Calu3 (cell line): ENCODE results near the gene PLXNA2. TPM values are rescaled to one million over a fixed set of nuclear protein-coding genes. Genes with fewer than 3 reads are reported as not detected.

ENCODE experiments used
- BruUV-seq: library from RNA; stranded (reverse); fragments of 400-500 nt; replicated peaks from 2 replicates; lab custom pipeline; 2021; lab: Mats Ljungman, UMichigan
- CTCF ChIA-PET: fragments of 300-600 bp; sonication (Branson Sonifier 250); formaldehyde crosslinking; loops from one replicate; lab custom pipeline; 2022; ENCODE audit warnings: antibody characterized with exemption; lab: Charles Lee
- DNase-seq: peaks from one replicate; pipeline ENCODE4 v3.0.0; 2022
- H3K27ac Mint-ChIP-seq: one replicate; pipeline ENCODE4 v1.8.0; 2022; ENCODE audit warnings: mixed read lengths; ENCODE audit not compliant: unreplicated experiment
- H3K27me3 Mint-ChIP-seq: one replicate; pipeline ENCODE4 v1.8.0; 2022; ENCODE audit warnings: mixed read lengths; ENCODE audit not compliant: unreplicated experiment
- H3K36me3 Mint-ChIP-seq: one replicate; pipeline ENCODE4 v1.8.0; 2022; ENCODE audit warnings: mild to moderate bottlenecking, moderate library complexity, mixed read lengths; ENCODE audit not compliant: insufficient read depth, unreplicated experiment
- H3K4me1 Mint-ChIP-seq: one replicate; pipeline ENCODE4 v1.8.0; 2022; ENCODE audit warnings: mild to moderate bottlenecking, low read depth, mixed read lengths; ENCODE audit not compliant: unreplicated experiment
- H3K4me3 Mint-ChIP-seq: one replicate; pipeline ENCODE4 v1.8.0; 2022; ENCODE audit warnings: mild to moderate bottlenecking, low read depth, moderate library complexity, mixed read lengths; ENCODE audit not compliant: unreplicated experiment
- H3K9me3 Mint-ChIP-seq: one replicate; pipeline ENCODE4 v1.8.0; 2022; ENCODE audit warnings: low read depth, mixed read lengths; ENCODE audit not compliant: unreplicated experiment
- CTCF ChIP-seq: fragments of 200-600 bp; IDR thresholded peaks from one replicate; pipeline ENCODE4 v1.8.0; 2022; ENCODE audit warnings: antibody characterized with exemption; ENCODE audit not compliant: unreplicated experiment
- intact Hi-C: fragments of 100-400 bp; cut with micrococcal nuclease; formaldehyde crosslinking; loops from one replicate; pipeline ENCODE4 v1.10.0; 2022; ENCODE audit not compliant: unreplicated experiment
- total RNA-seq: library from RNA; stranded (reverse); gene quantifications from 2 replicates; pipeline ENCODE4 v1.2.3, GENCODE V29; 2022

Gene PLXNA2
- total RNA-seq, 1 experiment from 2014 or later = 16.2 TPM

DNA sequence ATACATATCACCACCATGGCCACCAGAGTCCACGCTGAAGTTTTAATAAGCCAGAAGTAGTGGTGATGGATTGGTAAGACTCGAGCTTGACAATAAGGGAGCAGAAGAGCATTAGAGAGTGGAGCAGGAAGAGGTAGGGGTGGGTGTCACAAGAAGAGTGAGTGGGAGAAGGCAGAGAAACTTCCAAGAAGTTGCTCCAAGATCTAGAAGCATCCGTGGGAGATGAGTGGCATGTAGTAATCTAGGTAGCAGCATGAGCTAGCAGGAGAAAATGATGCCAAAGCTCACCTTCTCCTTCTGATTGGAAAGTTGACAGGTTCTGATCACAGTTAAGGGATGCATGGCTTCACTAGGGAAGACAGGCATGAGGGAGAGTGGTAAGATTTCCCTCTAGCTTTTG lies 49.2 kb downstream of the PLXNA2 start:
- Mint-ChIP-seq H3K4me1 (no peaks in the 10 kb centered on the region), H3K27me3 (no peaks in the 10 kb centered on the region), H3K27ac (no peak overlapping the region), H3K36me3 (no peaks in the 10 kb centered on the region), H3K9me3 (no peaks in the 10 kb centered on the region), H3K4me3 (no peak overlapping the region)
- no peak for DNase-seq
- intact Hi-C loops = no loop called here
- no peak for TF ChIP-seq CTCF
- CTCF ChIA-PET = interaction anchor here (0.6 to 1.6 kb wide), 4 partner anchors 8 to 179 kb away, joined by 3 to 5 read pairs (median 4); no protein-coding TSS in a partner anchor
- no TSS peak for BruUV-seq

GRCh38 chr1:208192995-208193394 lies 51.2 kb downstream of the PLXNA2 start:
- Mint-ChIP-seq H3K4me3 (no peak overlapping the region), H3K4me1 (peaks cover 9% of the 10 kb centered on the region), H3K9me3 (no peaks in the 10 kb centered on the region), H3K27me3 (no peaks in the 10 kb centered on the region), H3K27ac (no peak overlapping the region), H3K36me3 (no peaks in the 10 kb centered on the region)
- CTCF ChIA-PET = no interaction called here
- no peak for TF ChIP-seq CTCF
- intact Hi-C loops = no loop called here
- no TSS peak for BruUV-seq
- DNase-seq = no peak

- no peak overlapping the region for H3K27ac Mint-ChIP-seq
- H3K36me3 Mint-ChIP-seq = no peaks in the 10 kb centered on the region
- H3K27me3 Mint-ChIP-seq = no peaks in the 10 kb centered on the region
- H3K4me3 Mint-ChIP-seq = no peak overlapping the region
- DNase-seq = no peak
- CTCF ChIA-PET = interaction anchor here (1.0 to 1.8 kb wide), 3 partner anchors 54 to 169 kb away, joined by 3 to 4 read pairs (median 3); no protein-coding TSS in a partner anchor
- intact Hi-C loops = no loop called here
- no peak for TF ChIP-seq CTCF
- no peaks in the 10 kb centered on the region for H3K9me3 Mint-ChIP-seq
- peaks cover 9% of the 10 kb centered on the region for H3K4me1 Mint-ChIP-seq
- BruUV-seq = no TSS peak
Measured at GRCh38 chr1:208190784-208191183, 53.4 kb downstream of the PLXNA2 start.

- BruUV-seq = no TSS peak
- H3K4me1 Mint-ChIP-seq = peaks cover 15% of the 10 kb centered on the region
- no peak for TF ChIP-seq CTCF
- H3K27ac Mint-ChIP-seq = no peak overlapping the region
- no peak overlapping the region for H3K4me3 Mint-ChIP-seq
- CTCF ChIA-PET = interaction anchor here (0.7 to 1.8 kb wide), 2 partner anchors 28 to 168 kb away, joined by 3 to 4 read pairs; no protein-coding TSS in a partner anchor
- no peaks in the 10 kb centered on the region for H3K36me3 Mint-ChIP-seq
- no peaks in the 10 kb centered on the region for H3K27me3 Mint-ChIP-seq
- no peak for DNase-seq
- no peaks in the 10 kb centered on the region for H3K9me3 Mint-ChIP-seq
- intact Hi-C loops = no loop called here
Measured at GRCh38 chr1:208189716-208190115, 54.5 kb downstream of the PLXNA2 start.
